AML-193 (cell line): ENCODE data around the gene DTNB.
"Not testable (repeated sequence)": the region's sequence is repeated elsewhere in the genome, so short reads cannot be mapped to it uniquely, and the experiment has no call there.

Experiments used
- DNase-seq, 2 experiments: peaks; one replicate each; lab custom pipeline; 2025; lab: John Stamatoyannopoulos, UW

DTNB gene

GRCh38 chr2:25632396-25632795 is 41.0 kb downstream of the DTNB start:
- no peak for DNase-seq

DNA sequence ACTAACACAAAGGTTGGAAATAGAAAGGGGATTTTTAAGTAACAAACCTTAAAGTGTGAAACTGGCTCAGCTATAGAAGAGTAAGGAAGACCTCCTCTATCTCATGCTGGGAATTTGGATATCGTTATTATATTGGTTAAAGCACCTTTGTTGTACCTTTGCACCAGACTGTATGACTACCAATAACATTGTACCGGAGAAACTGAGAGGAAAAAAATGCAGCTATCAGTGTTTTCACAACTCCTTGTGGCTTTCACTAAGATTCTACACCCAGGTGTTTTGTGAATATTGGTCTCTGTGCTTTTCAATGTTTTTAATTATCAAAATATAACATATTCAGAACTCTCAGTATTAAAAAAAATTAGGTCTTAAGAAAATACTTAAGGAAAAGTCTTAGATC is 48.7 kb downstream of the DTNB start:
- DNase-seq = no peak

DNA sequence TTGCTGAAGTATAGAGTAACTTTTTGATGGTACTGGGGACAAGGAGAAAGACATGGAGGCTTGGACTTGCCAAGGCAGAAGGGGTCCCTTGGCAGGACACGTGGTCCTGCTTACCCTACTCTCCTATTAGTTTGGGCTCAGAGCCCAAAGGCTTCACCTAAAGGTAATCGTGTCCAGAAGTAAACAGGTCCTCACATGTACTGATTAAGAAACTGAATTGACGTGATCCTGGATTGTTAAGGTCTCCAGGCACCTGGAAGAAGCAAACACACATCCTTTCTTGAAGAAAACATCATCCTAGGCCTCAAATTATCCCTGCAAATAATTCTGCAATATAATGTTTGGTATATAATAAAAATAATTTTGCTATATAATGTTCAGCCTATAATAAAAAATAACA is 50.0 kb downstream of the DTNB start:
- no peak for DNase-seq

- DNase-seq = no peak
These were observed 52.7 kb downstream of the DTNB start for GRCh38 chr2:25620711-25621110.

- DNase-seq = no peak
These were observed 53.3 kb downstream of the DTNB start for GRCh38 chr2:25620077-25620476.

GRCh38 chr2:25619185-25619584 is 54.2 kb downstream of the DTNB start:
- no peak for DNase-seq

DNA sequence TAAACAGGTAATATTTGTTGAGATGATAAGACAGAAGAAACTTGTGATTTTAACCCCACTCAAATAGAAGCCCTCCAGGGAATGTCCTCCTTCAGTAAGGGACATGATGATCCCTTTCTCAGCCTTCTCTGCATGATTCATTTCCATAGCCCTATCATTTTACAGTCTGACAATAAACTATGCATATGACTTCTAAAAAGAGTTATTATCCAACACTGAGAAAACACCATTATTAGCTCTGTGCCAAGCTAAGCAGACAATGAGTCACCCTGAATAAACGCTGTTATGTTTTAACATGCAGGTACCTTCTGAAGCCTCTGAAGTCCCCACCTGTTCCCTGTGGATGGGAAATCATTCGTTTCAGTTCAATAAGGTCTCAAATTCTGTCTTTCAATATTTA is 54.7 kb downstream of the DTNB start:
- no peak for DNase-seq

DNA sequence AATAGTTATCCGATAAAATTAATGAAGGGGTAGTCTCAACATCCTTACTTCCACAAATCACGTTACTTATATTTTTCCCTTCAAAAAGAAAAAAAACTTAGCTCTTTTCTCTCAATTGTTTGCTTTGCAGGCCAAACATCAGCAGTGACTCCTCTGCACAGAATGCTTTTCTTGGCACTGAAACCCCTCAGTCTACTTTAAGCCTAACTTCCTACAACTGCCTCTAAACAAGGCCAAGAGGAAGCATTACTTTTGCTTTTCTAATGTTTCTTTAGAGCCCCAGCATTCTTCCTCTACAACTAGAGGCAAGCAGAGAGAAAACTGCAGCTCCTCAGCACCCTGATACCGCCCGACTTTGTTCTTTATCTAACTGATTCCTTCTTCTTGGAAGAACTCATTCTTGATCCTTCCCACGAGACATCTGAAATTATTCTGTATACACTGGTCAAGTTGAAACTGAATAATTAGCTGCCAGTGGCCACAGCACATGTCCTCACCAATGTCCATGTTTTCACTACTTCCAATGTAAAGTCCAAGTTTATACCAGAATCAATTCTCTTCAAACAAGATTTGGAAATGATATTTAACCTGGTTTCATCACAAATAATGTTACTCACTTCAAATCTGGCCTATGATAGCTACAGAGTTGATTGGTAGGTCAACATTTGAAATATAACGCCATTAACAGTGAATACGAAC is 55.3 kb downstream of the DTNB start:
- DNase-seq = no peak

GRCh38 chr2:25615920-25616319 is 57.5 kb downstream of the DTNB start:
- DNase-seq = no peak

DNA sequence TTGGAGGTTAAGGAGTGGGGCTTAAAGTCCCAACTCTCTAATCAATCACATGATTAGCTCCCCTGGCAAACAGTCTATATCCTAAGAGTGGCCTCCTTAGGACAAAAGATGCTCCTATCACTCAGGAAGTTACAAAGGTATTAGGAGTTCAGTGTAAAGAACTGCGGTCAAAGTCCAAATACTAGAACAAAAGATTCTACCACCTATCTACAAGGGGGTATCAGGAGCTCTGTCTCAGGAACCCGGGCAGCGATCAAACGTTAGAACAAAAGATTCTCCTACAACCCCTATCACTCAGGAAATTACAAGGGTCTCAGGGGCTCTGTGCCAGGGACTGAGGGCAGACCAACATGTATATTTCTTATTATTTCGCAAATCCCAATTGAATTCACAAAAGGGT is 58.0 kb downstream of the DTNB start:
- no peak for DNase-seq

DNA sequence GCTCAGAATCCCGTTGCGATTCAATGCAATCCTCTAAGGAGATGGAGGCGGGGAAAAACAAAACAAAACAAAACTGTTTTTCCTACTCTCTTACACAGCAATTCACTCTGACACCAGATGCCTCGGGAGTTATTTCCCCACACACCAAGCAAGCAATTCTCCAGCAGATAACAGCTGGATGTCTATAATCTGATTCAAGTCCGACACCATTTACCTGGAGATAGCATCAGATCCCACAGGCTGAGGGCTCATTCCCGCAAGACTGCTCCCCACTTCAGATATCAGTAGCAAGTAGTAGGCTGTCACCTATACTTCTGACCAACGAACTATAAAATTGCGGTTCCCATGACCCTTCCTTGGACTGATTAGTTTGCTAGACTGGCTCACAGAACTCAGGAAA is 58.7 kb downstream of the DTNB start:
- DNase-seq = no peak

DNA sequence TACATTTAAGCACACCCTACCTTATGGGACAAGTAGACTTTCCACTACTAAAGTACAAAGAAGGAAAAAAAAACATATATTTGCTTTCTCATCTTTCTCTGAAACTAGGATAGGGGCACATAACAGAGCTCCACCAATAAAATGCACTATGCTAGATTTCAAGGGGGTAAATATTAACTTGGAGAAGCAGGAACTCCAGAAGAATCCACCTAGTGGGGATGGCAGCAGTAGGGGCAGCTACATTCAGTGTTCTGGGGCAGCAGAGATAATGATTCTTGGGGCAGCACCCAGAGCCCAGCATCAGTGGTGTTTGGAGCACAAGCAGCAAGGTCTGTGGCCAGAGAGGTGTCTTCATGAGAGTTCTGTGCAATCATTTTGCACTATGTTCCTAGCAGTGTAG is 64.7 kb downstream of the DTNB start:
- DNase-seq = no peak

- DNase-seq = peak; percentile 44 to 63
These were observed 66.5 kb downstream of the DTNB start for GRCh38 chr2:25606892-25607291.

GRCh38 chr2:25602333-25602723 is 71.0 kb downstream of the DTNB start:
- no peak for DNase-seq

DNA sequence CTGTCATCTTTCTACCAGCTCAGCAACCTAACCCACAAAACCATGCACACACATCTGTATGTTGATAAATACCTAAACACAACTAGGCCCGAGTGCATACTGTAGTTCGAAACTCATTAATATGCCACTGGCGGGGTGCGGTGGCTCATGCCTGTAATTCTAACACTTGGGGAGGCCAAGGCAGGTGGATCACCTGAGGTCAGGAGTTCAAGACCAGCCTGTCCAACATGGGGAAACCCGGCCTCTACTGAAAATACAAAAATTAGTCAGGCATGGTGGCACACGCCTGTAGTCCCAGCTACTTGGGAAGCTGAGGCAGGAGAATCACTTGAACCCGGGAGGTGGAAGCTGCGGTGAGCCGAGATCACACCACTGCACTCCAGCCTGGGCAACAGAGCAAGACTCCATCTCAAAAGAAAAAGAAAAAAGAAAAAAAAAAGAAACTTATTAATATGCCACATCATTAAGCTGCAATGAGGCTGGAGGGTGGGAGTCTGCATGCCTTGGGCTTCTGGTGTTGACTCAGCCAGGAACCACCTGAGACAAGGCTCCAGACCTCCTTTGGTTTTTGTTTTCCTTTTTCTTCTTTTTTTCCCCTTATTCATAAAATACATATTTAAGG is 71.6 kb downstream of the DTNB start:
- DNase-seq = not testable (repeated sequence)

GRCh38 chr2:25598911-25599310 is 74.5 kb downstream of the DTNB start:
- no peak for DNase-seq

DNA sequence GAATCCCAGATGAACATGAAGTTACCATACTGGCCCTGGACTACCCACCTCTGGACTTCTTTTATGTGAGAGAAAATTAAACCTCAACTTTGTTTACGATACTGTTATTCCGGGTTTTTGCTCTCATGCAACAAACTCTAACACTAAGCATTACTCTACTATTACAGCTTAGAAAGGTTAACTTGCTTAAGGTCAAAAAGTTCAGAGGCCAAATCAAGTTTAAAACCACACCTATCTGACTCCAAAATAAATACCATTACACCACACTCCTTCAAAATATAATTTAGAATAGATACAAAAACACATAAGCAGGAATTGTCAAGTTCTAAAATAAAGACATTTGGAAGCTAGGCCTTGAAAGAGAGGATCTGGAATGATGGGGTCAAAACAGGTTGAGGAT is 75.0 kb downstream of the DTNB start:
- DNase-seq = no peak

DNA sequence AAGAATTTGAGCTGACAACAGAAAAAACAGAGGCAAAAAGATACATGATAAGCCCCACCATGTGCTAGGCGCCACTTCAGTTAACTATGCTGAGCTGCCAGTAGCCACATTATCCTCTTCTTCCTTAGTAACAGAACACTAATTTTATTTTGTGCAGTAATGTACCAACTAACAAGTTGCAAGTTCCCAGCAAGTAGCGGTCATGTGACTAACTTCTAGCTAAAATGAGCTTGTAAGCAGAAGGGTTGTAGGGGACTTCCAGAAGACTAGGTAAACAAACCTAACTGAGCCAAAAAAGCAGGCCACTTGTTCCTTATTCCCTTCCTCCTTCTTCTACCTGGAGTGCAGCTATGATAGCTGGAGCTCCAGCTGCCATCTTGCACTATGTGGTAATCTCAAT is 75.5 kb downstream of the DTNB start:
- no peak for DNase-seq

- DNase-seq = no peak
These were observed 76.7 kb downstream of the DTNB start for GRCh38 chr2:25596516-25597244.

DNA sequence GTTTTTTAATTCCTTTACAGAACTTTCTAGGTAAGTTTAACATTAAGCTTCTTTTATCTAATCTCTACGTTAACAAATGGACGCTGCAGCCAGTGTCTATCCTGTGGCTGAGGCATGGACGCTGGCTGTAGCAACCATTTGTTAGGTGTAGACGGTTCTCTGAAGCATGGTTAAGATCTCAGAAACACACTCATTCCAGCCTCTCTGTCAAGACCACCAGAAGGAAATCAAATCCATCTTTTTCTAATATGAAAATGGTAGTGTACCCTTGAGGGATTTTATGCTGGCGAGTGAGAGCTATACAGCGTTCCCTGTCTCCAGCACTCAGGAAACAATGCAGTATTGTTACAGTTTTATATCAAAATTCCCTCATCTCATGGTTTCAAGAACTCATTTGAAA is 78.0 kb downstream of the DTNB start:
- DNase-seq = no peak

DNA sequence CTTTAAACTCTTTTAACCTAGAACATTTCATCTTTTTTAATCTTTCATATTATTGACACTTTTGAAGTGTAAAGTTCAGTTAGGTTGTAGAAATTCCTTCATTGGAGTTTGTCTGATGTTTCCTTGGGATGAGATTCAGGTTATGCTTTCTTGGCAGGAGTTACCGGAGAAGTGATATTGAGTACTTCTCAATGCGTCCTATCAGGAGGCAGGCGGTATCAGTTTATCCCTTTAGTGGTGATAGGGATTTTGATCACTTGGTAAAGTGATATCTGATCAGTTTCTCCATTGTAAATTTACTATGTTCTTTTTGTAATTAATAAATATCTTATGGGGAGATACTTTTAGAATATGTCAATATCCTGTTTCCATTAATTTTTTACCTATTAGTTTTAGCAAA is 78.4 kb downstream of the DTNB start:
- DNase-seq = no peak

DNA sequence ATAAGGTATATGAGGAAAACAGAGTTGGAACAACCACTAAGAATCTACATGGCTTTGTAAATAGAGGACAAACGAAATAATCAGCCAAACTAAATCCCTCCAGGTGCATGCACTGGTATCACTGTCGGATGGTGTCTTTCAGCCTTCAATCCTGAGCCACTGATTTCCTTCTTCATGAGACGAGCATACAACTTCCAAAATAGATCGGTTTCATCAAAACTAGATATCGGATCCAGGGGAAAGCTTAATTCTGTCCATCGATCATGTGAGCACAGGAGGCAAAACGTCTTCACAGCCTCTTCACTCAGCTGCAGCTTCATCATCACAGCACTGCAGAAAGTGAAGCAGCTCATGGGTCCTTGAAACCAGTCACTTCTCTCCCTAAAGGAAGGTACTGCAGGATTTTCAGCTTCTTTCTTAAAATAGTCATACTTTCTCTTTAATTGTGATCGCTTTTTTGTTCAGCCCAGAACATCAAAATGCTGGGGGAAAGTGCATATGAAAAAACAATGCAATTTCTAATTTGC is 80.5 kb downstream of the DTNB start:
- no peak for DNase-seq

DNA sequence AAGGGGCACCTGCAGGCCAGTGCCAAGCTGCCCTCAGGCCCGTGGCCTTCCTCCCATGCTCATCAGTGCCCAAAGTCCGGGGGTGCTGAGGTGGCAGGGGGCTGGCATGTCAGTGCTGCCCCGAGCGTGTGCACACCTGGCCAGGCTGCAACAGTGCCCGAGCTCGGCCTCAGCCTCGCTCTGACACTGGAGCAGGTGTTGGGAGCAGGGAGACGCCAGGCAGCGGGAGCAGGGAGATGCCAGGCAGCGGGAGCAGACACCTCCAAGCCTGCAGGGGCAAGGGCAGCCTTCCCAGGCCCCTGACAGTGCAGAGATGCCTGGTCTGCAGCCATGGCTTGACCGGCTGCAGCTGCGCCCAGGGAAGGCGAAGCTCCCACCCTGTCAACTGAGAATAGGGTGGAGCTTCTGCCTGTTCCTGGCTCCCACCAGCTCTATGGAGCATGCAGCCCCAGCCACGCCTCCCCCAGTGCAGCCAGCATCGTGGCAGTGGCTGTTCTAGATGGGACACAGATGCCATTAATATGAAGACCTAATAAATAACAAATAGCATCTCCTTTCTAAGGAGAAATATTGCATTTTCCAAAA is 82.4 kb downstream of the DTNB start:
- no peak for DNase-seq
